ENCODE measurements around the gene ZMYM3. TPM values are rescaled to one million over a fixed set of nuclear protein-coding genes. Genes with fewer than 3 reads are reported as not detected.
A peak's percentile ranks its signal among the peaks of the same experiment; 100 is the strongest.

ZMYM3 gene
- total and polyA plus RNA-seq, 9 of the 15 experiments (the other 6 are each of a cell fraction or from before 2014, with no cell fraction given) = 4.3 to 36.3 (median 16.8) TPM

- TF ChIP-seq ZBTB1 (CRISPR knock-in tag; IDR thresholded peaks at IDR 0.05; ENCODE audit: borderline replicate concordance, low read depth) = no peak
- TF ChIP-seq, protein P1, sequence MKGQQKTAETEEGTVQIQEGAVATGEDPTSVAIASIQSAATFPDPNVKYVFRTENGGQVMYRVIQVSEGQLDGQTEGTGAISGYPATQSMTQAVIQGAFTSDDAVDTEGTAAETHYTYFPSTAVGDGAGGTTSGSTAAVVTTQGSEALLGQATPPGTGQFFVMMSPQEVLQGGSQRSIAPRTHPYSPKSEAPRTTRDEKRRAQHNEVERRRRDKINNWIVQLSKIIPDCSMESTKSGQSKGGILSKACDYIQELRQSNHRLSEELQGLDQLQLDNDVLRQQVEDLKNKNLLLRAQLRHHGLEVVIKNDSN (CRISPR knock-in tag; IDR thresholded peaks at IDR 0.05) = peak; percentile 72
- no peak for TF ChIP-seq JUNB (CRISPR knock-in tag; conservative IDR thresholded peaks at IDR 0.05)
- TF ChIP-seq ZNF224 (CRISPR knock-in tag; IDR thresholded peaks at IDR 0.05) = no peak
- TF ChIP-seq, protein P2, sequence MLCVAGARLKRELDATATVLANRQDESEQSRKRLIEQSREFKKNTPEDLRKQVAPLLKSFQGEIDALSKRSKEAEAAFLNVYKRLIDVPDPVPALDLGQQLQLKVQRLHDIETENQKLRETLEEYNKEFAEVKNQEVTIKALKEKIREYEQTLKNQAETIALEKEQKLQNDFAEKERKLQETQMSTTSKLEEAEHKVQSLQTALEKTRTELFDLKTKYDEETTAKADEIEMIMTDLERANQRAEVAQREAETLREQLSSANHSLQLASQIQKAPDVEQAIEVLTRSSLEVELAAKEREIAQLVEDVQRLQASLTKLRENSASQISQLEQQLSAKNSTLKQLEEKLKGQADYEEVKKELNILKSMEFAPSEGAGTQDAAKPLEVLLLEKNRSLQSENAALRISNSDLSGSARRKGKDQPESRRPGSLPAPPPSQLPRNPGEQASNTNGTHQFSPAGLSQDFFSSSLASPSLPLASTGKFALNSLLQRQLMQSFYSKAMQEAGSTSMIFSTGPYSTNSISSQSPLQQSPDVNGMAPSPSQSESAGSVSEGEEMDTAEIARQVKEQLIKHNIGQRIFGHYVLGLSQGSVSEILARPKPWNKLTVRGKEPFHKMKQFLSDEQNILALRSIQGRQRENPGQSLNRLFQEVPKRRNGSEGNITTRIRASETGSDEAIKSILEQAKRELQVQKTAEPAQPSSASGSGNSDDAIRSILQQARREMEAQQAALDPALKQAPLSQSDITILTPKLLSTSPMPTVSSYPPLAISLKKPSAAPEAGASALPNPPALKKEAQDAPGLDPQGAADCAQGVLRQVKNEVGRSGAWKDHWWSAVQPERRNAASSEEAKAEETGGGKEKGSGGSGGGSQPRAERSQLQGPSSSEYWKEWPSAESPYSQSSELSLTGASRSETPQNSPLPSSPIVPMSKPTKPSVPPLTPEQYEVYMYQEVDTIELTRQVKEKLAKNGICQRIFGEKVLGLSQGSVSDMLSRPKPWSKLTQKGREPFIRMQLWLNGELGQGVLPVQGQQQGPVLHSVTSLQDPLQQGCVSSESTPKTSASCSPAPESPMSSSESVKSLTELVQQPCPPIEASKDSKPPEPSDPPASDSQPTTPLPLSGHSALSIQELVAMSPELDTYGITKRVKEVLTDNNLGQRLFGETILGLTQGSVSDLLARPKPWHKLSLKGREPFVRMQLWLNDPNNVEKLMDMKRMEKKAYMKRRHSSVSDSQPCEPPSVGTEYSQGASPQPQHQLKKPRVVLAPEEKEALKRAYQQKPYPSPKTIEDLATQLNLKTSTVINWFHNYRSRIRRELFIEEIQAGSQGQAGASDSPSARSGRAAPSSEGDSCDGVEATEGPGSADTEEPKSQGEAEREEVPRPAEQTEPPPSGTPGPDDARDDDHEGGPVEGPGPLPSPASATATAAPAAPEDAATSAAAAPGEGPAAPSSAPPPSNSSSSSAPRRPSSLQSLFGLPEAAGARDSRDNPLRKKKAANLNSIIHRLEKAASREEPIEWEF (CRISPR knock-in tag; IDR thresholded peaks at IDR 0.05) = no peak
- TF ChIP-seq, protein P3, sequence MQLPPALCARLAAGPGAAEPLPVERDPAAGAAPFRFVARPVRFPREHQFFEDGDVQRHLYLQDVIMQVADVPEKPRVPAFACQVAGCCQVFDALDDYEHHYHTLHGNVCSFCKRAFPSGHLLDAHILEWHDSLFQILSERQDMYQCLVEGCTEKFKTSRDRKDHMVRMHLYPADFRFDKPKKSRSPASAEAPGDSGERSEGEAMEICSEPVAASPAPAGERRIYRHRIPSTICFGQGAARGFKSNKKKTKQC (CRISPR knock-in tag; IDR thresholded peaks at IDR 0.05) = no peak; the same call in 1 of the 2 replicates
- TF ChIP-seq KLF1 (tag; IDR thresholded peaks at IDR 0.05) = no peak
- TF ChIP-seq, protein P4, sequence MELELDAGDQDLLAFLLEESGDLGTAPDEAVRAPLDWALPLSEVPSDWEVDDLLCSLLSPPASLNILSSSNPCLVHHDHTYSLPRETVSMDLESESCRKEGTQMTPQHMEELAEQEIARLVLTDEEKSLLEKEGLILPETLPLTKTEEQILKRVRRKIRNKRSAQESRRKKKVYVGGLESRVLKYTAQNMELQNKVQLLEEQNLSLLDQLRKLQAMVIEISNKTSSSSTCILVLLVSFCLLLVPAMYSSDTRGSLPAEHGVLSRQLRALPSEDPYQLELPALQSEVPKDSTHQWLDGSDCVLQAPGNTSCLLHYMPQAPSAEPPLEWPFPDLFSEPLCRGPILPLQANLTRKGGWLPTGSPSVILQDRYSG (tag; conservative IDR thresholded peaks at IDR 0.05; ENCODE audit: low read depth) = no peak
- no peak for TF ChIP-seq ZFP1 (CRISPR knock-in tag; IDR thresholded peaks at IDR 0.05)
- TF ChIP-seq SMARCE1 (IDR thresholded peaks at IDR 0.05) = no peak
- peak; percentile 13 for TF ChIP-seq POLR2B (IDR thresholded peaks at IDR 0.05; ENCODE audit: low read depth, partially characterized antibody)
- TF ChIP-seq PHTF2 (CRISPR knock-in tag; IDR thresholded peaks at IDR 0.05) = no peak
- peak; percentile 98 for TF ChIP-seq ZFP91 (CRISPR knock-in tag; IDR thresholded peaks at IDR 0.05)
- peak; percentile 55; the same call in 1 of the 2 replicates for TF ChIP-seq SMAD4 (CRISPR knock-in tag; conservative IDR thresholded peaks at IDR 0.05)
- TF ChIP-seq VEZF1 (CRISPR knock-in tag; IDR thresholded peaks at IDR 0.05) = peak; percentile 92
- no peak for TF ChIP-seq ESRRB (CRISPR knock-in tag; IDR thresholded peaks at IDR 0.05; ENCODE audit: borderline replicate concordance)
Observed at GRCh38 chrX:71254092-71254963, at the start of gene ZMYM3 (continued).

Data from K562 (cell line).